DMS153 (cell line): Measurements from ENCODE around the gene DEPDC5.
"Not testable (repeated sequence)": the region's sequence is repeated elsewhere in the genome, so short reads cannot be mapped to it uniquely, and the experiment has no call there.

Experiments
- DNase-seq: peaks from one replicate; lab custom pipeline; 2025; lab: John Stamatoyannopoulos, UW

DEPDC5 gene

GRCh38 chr22:31815383-31815814, 61.6 kb downstream of the DEPDC5 start:
- not testable (repeated sequence) for DNase-seq

GRCh38 chr22:31816750-31817149, 62.9 kb downstream of the DEPDC5 start:
- no peak for DNase-seq

- DNase-seq, result no peak
Measured at GRCh38 chr22:31818481-31819392, 64.9 kb downstream of the DEPDC5 start.

GRCh38 chr22:31820655-31821054, 66.8 kb downstream of the DEPDC5 start:
- DNase-seq, result no peak

GRCh38 chr22:31821572-31821971, 67.8 kb downstream of the DEPDC5 start:
- DNase-seq, result no peak

GRCh38 chr22:31822523-31822922, 68.7 kb downstream of the DEPDC5 start:
- no peak for DNase-seq

GRCh38 chr22:31825513-31825912, 71.7 kb downstream of the DEPDC5 start:
- DNase-seq, result no peak

GRCh38 chr22:31826443-31826842, 72.6 kb downstream of the DEPDC5 start:
- DNase-seq, result no peak

- DNase-seq, result no peak
Measured at GRCh38 chr22:31828739-31829138, 74.9 kb downstream of the DEPDC5 start.

GRCh38 chr22:31829505-31829904, 75.7 kb downstream of the DEPDC5 start:
- no peak for DNase-seq

GRCh38 chr22:31830721-31831070, 76.9 kb downstream of the DEPDC5 start:
- no peak for DNase-seq

GRCh38 chr22:31833930-31834329, 80.1 kb downstream of the DEPDC5 start:
- no peak for DNase-seq

GRCh38 chr22:31836010-31836409, 82.2 kb downstream of the DEPDC5 start:
- no peak for DNase-seq

GRCh38 chr22:31838917-31839316, 85.1 kb downstream of the DEPDC5 start:
- DNase-seq, result no peak

GRCh38 chr22:31839986-31840385, 86.2 kb downstream of the DEPDC5 start:
- no peak for DNase-seq

GRCh38 chr22:31840585-31840984, 86.8 kb downstream of the DEPDC5 start:
- DNase-seq, result no peak

GRCh38 chr22:31841078-31841827, 87.4 kb downstream of the DEPDC5 start:
- no peak for DNase-seq

GRCh38 chr22:31843526-31843925, 89.7 kb downstream of the DEPDC5 start:
- no peak for DNase-seq

- DNase-seq, result no peak
Measured at GRCh38 chr22:31844941-31845340, 91.1 kb downstream of the DEPDC5 start.

GRCh38 chr22:31846161-31847115, 92.6 kb downstream of the DEPDC5 start:
- DNase-seq, result no peak

GRCh38 chr22:31848411-31848810, 94.6 kb downstream of the DEPDC5 start:
- DNase-seq, result no peak

GRCh38 chr22:31850135-31850534, 96.3 kb downstream of the DEPDC5 start:
- DNase-seq, result no peak
